Hematopoietic multipotent progenitor cell treated with erythropoietin and hydrocortisone succinate and interleukin-3 and kit ligand, for 15 days (in vitro differentiated cells): Measurements from ENCODE around the gene HEXIM1.

ENCODE experiments used
- DNase-seq: peaks from one replicate; pipeline ENCODE4 v3.0.0-alpha.2; 2015; ENCODE audit warnings: low spot score

The HEXIM1 gene, protein sequence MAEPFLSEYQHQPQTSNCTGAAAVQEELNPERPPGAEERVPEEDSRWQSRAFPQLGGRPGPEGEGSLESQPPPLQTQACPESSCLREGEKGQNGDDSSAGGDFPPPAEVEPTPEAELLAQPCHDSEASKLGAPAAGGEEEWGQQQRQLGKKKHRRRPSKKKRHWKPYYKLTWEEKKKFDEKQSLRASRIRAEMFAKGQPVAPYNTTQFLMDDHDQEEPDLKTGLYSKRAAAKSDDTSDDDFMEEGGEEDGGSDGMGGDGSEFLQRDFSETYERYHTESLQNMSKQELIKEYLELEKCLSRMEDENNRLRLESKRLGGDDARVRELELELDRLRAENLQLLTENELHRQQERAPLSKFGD

GRCh38 chr17:45148183-45149036 is at the start of gene HEXIM1:
Gene HEXIM1 (plus strand): TSS chr17:45148475. CDS start chr17:45149191, 716 bp downstream.
- peak; percentile 100 for DNase-seq

DNA sequence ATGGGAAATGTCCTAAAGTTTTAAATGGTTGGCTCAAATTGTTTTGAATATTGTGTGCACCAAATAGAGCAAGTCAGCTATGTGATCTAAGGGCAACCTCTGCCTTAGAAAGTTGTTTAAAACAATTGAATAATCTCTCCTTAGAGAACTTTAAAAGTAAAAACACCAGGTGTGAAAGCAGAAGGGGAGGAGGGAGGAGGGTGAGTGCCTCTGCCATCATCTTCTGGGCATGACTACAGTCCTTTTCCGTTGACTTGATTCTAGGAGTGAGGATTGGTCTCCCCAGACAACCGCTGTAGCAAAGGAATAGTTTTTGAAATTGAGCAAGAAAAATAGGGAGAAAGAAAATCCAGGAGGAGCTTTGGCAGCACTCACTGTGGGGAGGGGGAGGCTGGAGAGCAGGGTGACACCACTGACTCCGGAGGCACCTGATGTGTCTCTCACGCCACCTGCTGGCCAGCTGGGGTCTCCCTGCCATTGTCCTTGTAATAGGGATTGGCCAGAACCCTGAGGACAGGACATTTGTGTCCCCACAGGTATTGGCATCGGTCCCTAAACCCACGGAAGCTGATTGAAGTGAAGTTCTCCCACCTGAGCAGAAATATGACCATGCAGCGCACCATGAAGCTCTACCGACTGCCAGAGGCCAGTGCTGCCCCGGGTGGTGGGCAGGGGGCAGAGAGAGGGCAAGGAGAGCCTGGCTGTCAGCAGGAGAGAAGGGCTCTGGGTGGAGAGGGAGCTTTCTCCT is 49.2 kb upstream of the HEXIM1 start:
- DNase-seq: peak; percentile 72

DNA sequence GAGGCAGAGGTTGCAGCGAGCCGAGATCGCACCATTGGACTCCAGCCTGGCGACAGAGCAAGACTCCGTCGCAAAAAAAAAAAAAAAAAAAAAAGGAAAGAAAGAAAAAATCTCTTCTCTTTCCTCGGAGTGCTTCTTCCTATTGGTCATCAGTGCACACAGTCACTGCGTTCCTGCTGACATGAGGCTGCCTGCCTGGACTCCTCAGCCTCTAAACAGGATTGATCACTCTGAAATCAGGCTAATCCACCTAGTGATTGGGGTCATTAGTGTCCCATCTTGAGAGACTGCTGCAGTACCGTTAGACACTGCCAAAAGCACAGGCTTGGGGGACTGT is 46.8 kb upstream of the HEXIM1 start:
- DNase-seq: no peak

DNA sequence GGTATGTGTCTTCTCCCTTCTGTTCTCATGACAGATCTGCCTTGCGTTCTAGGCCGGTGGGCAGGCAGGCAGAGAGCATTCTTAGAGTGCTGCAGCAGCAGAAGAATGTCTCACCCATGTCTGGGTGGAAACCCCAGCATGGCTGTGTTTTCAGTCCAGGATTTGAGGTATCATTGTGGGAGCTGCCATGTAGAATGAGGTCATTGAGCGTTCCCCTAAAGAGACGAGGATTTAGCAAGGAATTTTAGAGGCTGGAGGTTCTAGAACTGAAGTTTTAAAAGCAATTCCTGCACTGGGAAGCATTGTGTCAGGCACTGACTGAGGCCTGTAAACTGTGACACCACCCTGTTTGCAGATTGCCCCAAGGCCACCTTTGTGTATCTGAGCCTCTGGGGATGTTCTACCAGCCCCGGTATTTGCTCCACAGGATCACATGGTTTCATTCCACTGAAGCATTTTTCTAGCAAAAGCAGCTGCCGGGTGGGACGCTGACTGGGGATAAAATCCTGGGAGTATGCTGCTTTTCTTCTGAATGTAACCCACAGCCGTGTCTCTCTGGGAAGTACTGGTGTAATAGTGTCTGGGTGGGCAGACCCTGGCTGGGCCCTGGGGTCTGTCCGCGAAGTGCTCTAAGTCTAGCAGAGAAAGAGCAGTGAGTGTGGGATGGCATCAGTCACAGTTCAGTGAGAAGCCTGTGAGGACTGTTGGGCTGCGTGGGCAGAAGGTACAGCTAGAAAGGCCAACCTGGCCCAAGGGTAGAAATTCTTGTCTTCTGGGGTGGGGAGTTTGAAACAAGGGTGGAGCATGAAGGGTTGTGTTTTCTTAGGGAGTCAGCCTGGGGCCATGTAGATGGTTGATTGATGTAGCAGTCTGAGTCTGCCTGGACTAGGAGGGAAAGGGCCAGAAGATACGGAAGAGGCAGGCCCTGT is 46.1 kb upstream of the HEXIM1 start:
- DNase-seq: no peak

- no peak for DNase-seq
Observed at GRCh38 chr17:45102856-45103255, 45.4 kb upstream of the HEXIM1 start.

DNA sequence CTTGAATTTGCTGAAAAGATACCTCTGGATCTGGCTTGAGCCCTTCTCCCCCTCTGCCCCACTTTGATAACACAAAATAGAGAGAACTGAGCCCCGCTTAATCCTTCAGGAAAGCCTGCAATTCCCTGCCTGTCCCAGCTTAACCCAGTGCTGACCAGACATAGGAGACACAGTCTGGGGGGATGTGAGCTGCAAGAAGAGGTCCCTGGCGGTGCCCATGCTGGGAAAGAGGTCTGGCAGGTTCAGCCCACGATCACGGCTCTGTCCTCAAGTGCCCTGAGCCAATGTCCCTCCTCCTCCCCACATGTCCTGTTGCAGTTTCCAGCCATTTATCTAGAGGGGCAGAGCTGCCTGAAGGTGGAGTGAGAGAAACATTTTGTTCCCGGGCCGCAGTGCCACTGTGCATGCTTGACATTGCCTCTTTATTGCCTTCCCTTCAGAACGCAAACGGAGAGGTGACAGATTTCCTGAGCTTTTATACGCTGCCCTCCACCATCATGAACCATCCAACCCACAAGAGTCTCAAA is 44.9 kb upstream of the HEXIM1 start:
- DNase-seq: no peak

GRCh38 chr17:45104029-45104428 is 44.2 kb upstream of the HEXIM1 start:
- DNase-seq: no peak

- DNase-seq: no peak
Observed at GRCh38 chr17:45104497-45104896, 43.8 kb upstream of the HEXIM1 start.

DNA sequence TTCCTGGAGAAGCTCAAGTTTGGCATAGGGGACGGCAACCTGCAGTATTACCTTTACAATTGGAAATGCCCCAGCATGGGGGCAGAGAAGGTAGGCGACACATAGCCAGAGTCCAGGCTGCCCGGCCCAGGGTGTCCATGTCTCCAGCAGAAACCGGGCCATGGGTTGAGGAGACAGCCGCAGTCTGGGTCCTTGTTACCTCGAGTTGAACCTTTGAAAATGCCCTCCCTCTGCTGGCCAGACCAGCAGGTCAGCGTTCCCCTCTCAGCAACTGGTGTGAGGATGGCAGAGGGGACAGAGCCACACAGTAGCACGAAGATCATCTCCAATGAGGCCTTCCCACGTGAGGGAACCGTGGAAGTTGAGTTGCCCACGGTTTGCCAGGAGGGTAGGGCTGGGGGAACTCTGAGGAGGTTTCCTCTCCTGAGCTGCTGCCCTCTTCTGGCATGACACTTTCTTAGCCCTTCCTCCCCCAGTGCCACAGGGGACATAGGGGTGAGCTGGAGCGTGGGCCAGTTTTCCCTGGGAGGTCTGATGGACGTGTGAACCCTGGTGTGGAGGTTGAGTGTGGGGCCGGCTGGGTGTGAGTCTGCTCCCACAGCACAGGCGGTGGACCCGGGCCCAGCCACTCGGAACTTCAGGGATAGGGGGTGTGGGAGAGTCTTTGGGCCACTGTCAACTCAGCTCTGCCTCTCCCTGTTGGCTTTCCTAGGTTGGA is 43.2 kb upstream of the HEXIM1 start:
- no peak for DNase-seq

- no peak for DNase-seq
Observed at GRCh38 chr17:45106096-45106495, 42.2 kb upstream of the HEXIM1 start.

GRCh38 chr17:45106582-45106981 is 41.7 kb upstream of the HEXIM1 start:
- DNase-seq: no peak

DNA sequence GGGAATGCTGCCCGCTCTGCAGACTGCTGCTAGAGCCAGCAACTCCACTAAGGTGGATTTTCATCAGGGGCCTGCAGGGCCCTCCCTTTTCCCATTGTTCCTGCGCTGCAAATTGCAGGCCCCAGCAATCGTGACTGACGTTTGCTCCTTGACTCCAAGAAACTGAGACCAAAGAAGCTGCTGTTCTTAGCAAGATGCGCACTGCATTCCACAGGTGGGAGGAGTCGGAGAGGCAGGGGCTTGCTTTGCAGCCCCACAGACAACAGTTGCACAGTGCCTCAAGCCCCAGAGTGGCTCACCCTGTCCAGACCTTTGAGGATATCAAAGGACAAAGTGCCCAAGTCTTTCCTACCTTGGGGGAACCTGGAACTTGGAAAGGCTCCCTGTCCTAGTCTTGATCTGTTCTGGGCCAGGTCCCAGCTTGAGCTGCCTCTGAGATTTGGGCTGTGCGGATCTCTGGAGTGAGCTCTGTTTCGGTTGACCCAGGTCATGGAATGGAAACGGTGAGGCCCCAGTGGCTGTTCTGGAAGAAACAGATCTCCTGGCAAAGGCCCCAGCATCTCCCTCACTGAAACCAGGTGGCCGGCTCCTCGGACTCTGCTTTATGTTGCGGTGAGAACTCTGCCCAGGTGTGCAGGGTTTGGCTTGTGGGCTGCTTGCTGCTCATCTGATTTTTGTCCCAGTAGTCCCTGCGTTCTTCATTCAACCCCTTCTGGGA is 40.8 kb upstream of the HEXIM1 start:
- DNase-seq: no peak

DNA sequence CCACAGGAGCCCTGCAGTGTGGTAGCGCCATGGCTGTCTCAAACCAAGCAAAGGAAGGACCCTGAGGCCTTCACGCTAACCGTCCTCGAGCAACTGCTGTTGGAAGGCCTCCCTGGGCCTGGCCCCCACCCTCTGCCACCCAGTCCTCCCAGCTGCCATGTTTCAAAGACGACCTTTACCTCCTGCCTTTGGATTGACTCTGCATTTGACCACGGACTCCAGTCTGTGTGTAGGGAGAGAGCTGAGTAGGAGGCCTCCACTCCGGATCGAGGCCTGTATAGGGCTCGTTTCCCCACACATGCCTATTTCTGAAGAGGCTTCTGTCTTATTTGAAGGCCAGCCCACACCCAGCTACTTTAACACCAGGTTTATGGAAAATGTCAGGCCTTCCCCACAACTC is 40.2 kb upstream of the HEXIM1 start:
- no peak for DNase-seq

DNA sequence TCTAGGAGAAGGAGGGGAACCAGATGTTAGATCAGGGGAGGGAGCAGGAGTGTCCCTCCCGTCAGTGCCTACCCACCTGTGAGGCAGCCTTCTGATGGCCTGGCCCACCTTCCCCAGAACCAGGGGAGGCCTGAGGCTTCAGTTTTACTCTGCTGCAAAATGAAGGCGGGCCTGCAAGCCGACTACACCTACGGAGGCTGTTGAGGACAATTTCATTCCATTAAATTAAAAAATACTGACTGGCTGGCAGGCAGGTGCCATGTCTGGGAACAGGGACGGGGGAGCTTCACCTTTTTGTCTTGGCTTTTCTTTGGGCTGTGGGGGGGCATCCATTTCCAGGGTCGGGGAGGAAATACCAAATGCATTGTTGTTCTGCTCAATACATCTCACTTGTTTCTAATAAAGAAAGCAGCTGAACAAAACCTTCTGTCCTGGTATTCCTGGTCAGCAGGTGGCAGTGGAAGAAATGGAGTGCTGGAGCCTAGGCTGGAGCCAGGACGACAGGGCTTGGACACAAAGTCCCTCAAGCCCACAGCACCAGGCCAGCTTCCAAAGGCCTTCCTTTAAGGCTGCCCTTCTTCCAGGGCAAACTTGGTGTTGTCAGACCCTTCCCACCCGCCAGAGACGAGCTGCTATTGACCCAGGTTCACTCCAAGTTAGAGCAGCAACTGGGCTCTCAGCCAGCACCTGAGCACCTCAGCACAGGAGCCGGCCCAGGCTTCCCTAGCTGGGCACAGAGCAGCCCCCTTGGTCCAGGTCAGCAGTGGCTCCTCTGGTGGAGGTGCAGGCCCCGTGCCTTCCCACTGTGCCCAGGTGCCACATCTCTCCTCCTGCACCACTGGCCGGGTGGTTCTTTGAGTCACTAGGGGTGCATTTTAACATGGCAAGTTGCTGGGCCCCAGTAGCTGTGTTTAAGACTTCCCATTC is 39.4 kb upstream of the HEXIM1 start:
- no peak for DNase-seq

GRCh38 chr17:45110676-45111611 is 37.3 kb upstream of the HEXIM1 start:
- DNase-seq: no peak

DNA sequence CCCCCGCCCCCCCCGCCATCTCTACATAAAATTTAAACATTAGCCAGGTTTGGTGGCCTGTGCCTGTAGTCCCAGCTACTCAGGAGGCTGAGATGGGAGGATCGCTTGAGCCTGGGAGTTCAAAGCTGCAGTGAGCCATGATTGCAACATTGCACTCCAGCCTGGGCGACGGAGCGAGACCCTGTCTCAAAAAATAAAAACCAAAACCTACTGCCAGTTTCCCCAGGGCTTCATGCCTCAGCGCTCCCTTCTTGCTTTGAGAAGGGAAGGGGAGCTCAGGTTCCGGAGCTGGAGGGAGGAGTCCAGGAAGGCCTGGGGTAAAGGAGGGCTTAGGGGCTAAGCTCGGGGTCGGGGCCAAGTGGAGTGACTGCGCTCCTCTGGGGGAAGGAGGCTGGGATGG is 36.4 kb upstream of the HEXIM1 start:
- no peak for DNase-seq

DNA sequence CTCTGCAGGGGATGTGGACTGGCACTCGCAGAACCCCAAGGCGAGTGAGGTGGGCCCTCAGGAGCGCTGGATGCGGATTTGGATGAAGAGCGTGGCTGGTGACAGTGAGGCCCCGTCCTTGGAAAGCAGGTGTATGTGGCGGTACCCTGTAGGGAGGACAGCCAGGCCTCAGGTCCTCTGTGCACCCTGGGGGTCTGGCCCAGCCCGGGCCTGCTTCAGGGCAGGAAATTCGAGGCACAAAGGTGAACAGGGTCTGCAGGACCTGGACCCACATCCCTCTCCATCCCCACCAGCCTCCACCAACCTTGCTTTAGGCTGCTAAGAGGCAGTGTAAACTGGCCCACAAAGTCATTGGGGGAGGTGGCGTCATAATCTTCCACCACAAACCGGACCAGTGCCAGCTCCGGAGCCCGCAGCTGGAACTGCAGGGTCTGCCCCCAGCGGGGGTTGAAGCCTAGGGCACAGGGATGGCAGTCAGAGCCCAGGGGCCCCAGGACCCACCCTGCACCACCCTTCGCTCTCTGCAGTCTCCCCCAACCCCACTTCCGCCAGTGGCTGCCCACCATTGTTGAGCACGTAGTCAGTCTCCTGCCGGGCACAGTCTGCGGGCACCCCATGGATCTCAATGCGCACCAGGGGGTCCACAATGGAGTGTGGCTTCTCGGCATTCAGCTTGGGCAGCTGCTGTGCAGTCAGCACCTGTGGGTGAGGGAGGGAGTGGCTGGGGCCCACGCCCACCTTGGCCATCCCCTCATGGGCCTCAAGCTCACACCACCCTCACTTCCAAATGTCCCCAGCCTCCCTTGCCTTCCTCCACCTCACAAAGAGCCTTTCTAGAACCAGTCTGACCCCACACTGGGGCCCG is 35.5 kb upstream of the HEXIM1 start:
- no peak for DNase-seq
